Measurements from ENCODE around the gene SLC7A6. TPM values are rescaled to one million over a fixed set of nuclear protein-coding genes. Genes with fewer than 3 reads are reported as not detected.

The SLC7A6 gene
- total RNA-seq, 1 experiment from 2014 or later = 28.5 TPM

GRCh38 chr16:68232335-68232734 lies 32.0 kb upstream of the SLC7A6 start:
- DNase-seq (ENCODE audit: low read depth, low spot score) (no peak), ATAC-seq (no peak)
- POLR2A ChIA-PET = no interaction called here
- H3K9ac ChIP-seq (ENCODE audit: low read length) = no peak overlapping the region
- no peak overlapping the region for H3K4me2 ChIP-seq (ENCODE audit: low read length)
- no peak overlapping the region for H3K4me3 ChIP-seq (replicated peaks in 1 of 2; ENCODE audit: low read depth in 1 of 2, low read length in 2 of 2)
- peaks cover 4% of the 10 kb centered on the region; the same call in 1 of the 2 replicates for H4K20me1 ChIP-seq (ENCODE audit: insufficient read depth)
- no peaks in the 10 kb centered on the region for H3K27me3 ChIP-seq (ENCODE audit: insufficient read depth, low read length)
- H3K4me1 ChIP-seq (ENCODE audit: control insufficient read depth in 1 of 2, insufficient read depth in 2 of 2, low read length in 2 of 2) = peaks cover 23 to 30% of the 10 kb centered on the region in 2 experiments
- H3K36me3 ChIP-seq (ENCODE audit: control insufficient read depth in 1 of 2, insufficient read depth in 2 of 2, low read length in 2 of 2) = peaks cover 18 to 49% of the 10 kb centered on the region in 2 experiments; a peak in 3 of 4 replicates
- no peaks in the 10 kb centered on the region for H3K9me3 ChIP-seq (ENCODE audit: control insufficient read depth in 1 of 2, insufficient read depth in 1 of 2, low read depth in 1 of 2, low read length in 2 of 2)
- BruUV-seq (replicated peaks) = no TSS peak
- peaks cover 43% of the 10 kb centered on the region for H3K79me2 ChIP-seq (ENCODE audit: insufficient read depth, low read length)
- H2AFZ ChIP-seq (ENCODE audit: low read depth, low read length, poor library complexity, severe bottlenecking) = no peak overlapping the region
- intact Hi-C loops (cut with micrococcal nuclease) = loop anchor here (10.0 kb wide), 1 partner anchor 708 kb away; the partner anchor contains the start of gene RIPOR1
- RAD21 ChIA-PET (ENCODE audit: low non-redundant PET in 1 of 2, low total read pairs in 2 of 2, uncharacterized antibody in 2 of 2, unreplicated experiment in 2 of 2) = no interaction called here
- no peak overlapping the region for H3K27ac ChIP-seq (ENCODE audit: low read depth, low read length)
- TF ChIP-seq YY1 (IDR thresholded peaks at IDR 0.05; ENCODE audit: extremely low read depth, insufficient replicate concordance, low read depth, low read length) (no peak), ZBTB33 (IDR thresholded peaks at IDR 0.05; ENCODE audit: extremely low read depth, insufficient replicate concordance, low read length) (no peak), RAD21 (IDR thresholded peaks at IDR 0.05; ENCODE audit: low read depth) (no peak), JUND (IDR thresholded peaks at IDR 0.05) (no peak), ZFX (IDR thresholded peaks at IDR 0.05) (no peak), EZH2phosphoT487 (IDR thresholded peaks at IDR 0.05; ENCODE audit: borderline replicate concordance) (no peak), POLR2AphosphoS5 (IDR thresholded peaks at IDR 0.05; ENCODE audit: low read depth, low read length) (no peak), ZNF274 (IDR thresholded peaks at IDR 0.05; ENCODE audit: low read depth, low read length) (no peak), REST (IDR thresholded peaks at IDR 0.05; ENCODE audit: low read depth) (no peak), ATF3 (IDR thresholded peaks at IDR 0.05) (no peak)
- H3K9me2 ChIP-seq (ENCODE audit: insufficient read depth) = no peaks in the 10 kb centered on the region
- CTCF ChIA-PET = no interaction called here

Measured in HCT116 (cell line).